Keratinocyte (primary cell): Measurements from ENCODE around the gene SLC37A3. TPM values are rescaled to one million over a fixed set of nuclear protein-coding genes. Genes with fewer than 3 reads are reported as not detected.

Experiments
- DNase-seq: peaks from one replicate; pipeline ENCODE4 v3.0.0-alpha.2; 2011; ENCODE audit warnings: low read depth, missing footprints, low spot score
- FAIRE-seq: peaks from 2 replicates; lab custom pipeline; 2011; peaks lifted over from hg19 to GRCh38; lab: Jason Lieb, UNC
- H2AFZ ChIP-seq: 2 replicates; pipeline ENCODE4 v1.6.0; 2012; ENCODE audit warnings: low read length, control low read depth, inconsistent platforms; ENCODE audit not compliant: control insufficient read depth
- H3K27ac ChIP-seq: 2 replicates; pipeline ENCODE4 v1.5.1; 2011; ENCODE audit warnings: low read length; ENCODE audit not compliant: control insufficient read depth, insufficient read depth
- H3K27me3 ChIP-seq: 3 replicates; pipeline ENCODE4 v1.6.0; 2011; ENCODE audit warnings: low read length; ENCODE audit not compliant: control insufficient read depth, insufficient read depth; ENCODE audit errors: extremely low read depth
- H3K36me3 ChIP-seq, 2 experiments: 2 replicates in 1 of 2; 3 replicates in 1 of 2; pipeline ENCODE4 v1.5.1; 2011; ENCODE audit warnings: low read length in 2 of 2, mild to moderate bottlenecking in 1 of 2; ENCODE audit not compliant: control insufficient read depth in 2 of 2, insufficient read depth in 2 of 2; ENCODE audit errors: extremely low read depth in 1 of 2
- H3K4me1 ChIP-seq: 3 replicates; pipeline ENCODE4 v1.5.1; 2011; ENCODE audit warnings: low read length; ENCODE audit not compliant: control insufficient read depth, insufficient read depth; ENCODE audit errors: extremely low read depth
- H3K4me2 ChIP-seq: 3 replicates; pipeline ENCODE4 v1.6.0; 2011; ENCODE audit warnings: low read depth, low read length; ENCODE audit not compliant: control insufficient read depth, insufficient read depth; ENCODE audit errors: extremely low read depth
- H3K4me3 ChIP-seq, 3 experiments: fragments of 200-600 bp in 1 of 3; sonication (generic) in 1 of 3; 2 replicates in 2 of 3; 3 replicates in 1 of 3; pipeline ENCODE4 v1.5.1; 2011 to 2016; ENCODE audit warnings: low read length in 3 of 3, mild to moderate bottlenecking in 3 of 3, control low read depth in 2 of 3, inconsistent platforms in 1 of 3, low read depth in 1 of 3, mixed read lengths in 1 of 3, mixed run types in 1 of 3, moderate library complexity in 1 of 3; ENCODE audit not compliant: control insufficient read depth in 2 of 3, insufficient read depth in 2 of 3; ENCODE audit errors: extremely low read depth in 1 of 3
- H3K79me2 ChIP-seq: 2 replicates; pipeline ENCODE4 v1.6.0; 2012; ENCODE audit warnings: low read length; ENCODE audit not compliant: control insufficient read depth, insufficient read depth
- H3K9ac ChIP-seq: 3 replicates; pipeline ENCODE4 v1.6.0; 2011; ENCODE audit warnings: low read length; ENCODE audit not compliant: control insufficient read depth, insufficient read depth; ENCODE audit errors: extremely low read depth
- H3K9me1 ChIP-seq: 3 replicates; pipeline ENCODE4 v1.6.0; 2011; ENCODE audit warnings: low read length; ENCODE audit not compliant: control insufficient read depth, insufficient read depth; ENCODE audit errors: extremely low read depth
- H3K9me3 ChIP-seq: 2 replicates; pipeline ENCODE4 v1.5.1; 2012; ENCODE audit warnings: low read depth, low read length; ENCODE audit not compliant: control insufficient read depth
- H4K20me1 ChIP-seq: 3 replicates; pipeline ENCODE4 v1.6.0; 2011; ENCODE audit warnings: low read length; ENCODE audit not compliant: control insufficient read depth, insufficient read depth; ENCODE audit errors: extremely low read depth
- CTCF ChIP-seq, 3 experiments: IDR thresholded peaks in 1 of 3; conservative IDR thresholded peaks in 1 of 3; optimal IDR thresholded peaks in 1 of 3; 2 replicates in 2 of 3; 3 replicates in 1 of 3; pipeline versions ENCODE3 to v1.5.1; 2011; ENCODE audit warnings: low read length in 3 of 3, mild to moderate bottlenecking in 3 of 3, moderate library complexity in 2 of 3, control low read depth in 1 of 3, inconsistent platforms in 1 of 3; ENCODE audit not compliant: insufficient read depth in 2 of 3; ENCODE audit errors: extremely low read depth in 1 of 3
- EZH2 ChIP-seq: IDR thresholded peaks from one replicate; pipeline ENCODE4 v1.6.1; 2012; ENCODE audit warnings: inconsistent platforms, mild to moderate bottlenecking, low read length, moderate library complexity
- dilution Hi-C: fragments of 300-500 bp; cut with MboI; formaldehyde crosslinking; loops from one replicate; pipeline ENCODE4 v1.7.0; 2020; ENCODE audit warnings: low sequenced_read_pairs; ENCODE audit not compliant: extremely low pct_ligation_motif_present
- polyA plus RNA-seq, 5 experiments: library from polyadenylated mRNA; depleted of rRNA in 3 of 5; stranded (reverse) in 3 of 5; stranded (forward) in 1 of 5; unstranded in 1 of 5; fragments of >200 nt; gene quantifications; 1 replicate in 1 of 5; 2 replicates in 3 of 5; 3 replicates in 1 of 5; pipeline versions ENCODE4 v1.2.1 to v1.2.3, GENCODE V29; 2011 to 2012; ENCODE audit warnings: missing spikeins in 2 of 5, low read depth in 1 of 5, low replicate concordance in 1 of 5

The SLC37A3 gene
- polyA plus RNA-seq, 1 donor (not counting 4 experiments of a cell fraction or from before 2014, with no cell fraction given), result 51.4 TPM

- no peak overlapping the region for H3K27ac ChIP-seq
- H2AFZ ChIP-seq, result peak overlapping the region; percentile 58
- no peak overlapping the region for H3K4me3 ChIP-seq
These were observed 72.0 kb downstream of the SLC37A3 start for GRCh38 chr7:140326116-140326928.

GRCh38 chr7:140325600-140325999 is 72.7 kb downstream of the SLC37A3 start:
- Histone ChIP-seq H3K27me3 (no peaks in the 10 kb centered on the region), H4K20me1 (no peaks in the 10 kb centered on the region), H3K4me1 (no peaks in the 10 kb centered on the region), H3K4me3 (no peak overlapping the region), H3K9ac (no peak overlapping the region), H3K79me2 (no peaks in the 10 kb centered on the region), H3K4me2 (no peak overlapping the region), H3K36me3 (no peaks in the 10 kb centered on the region), H3K9me3 (no peaks in the 10 kb centered on the region), H3K9me1 (no peaks in the 10 kb centered on the region), H3K27ac (no peak overlapping the region), H2AFZ (no peak overlapping the region)
- FAIRE-seq (no peak), DNase-seq (no peak)
- no peak for TF ChIP-seq CTCF (optimal IDR thresholded peaks at IDR 0.05 in 1 of 3, IDR thresholded peaks at IDR 0.05 in 1 of 3, conservative IDR thresholded peaks at IDR 0.05 in 1 of 3; ENCODE audit: extremely low read depth in 1 of 3, insufficient read depth in 2 of 3, low read length in 3 of 3)
- no peak for TF ChIP-seq EZH2
- dilution Hi-C loops, result no loop called here

More at GRCh38 chr7:140326116-140326928, 72.0 kb downstream of the SLC37A3 start:
- Histone ChIP-seq H3K9ac (peak overlapping the region; percentile 13), H3K4me1 (no peaks in the 10 kb centered on the region), H4K20me1 (no peaks in the 10 kb centered on the region), H3K27me3 (no peaks in the 10 kb centered on the region), H3K4me2 (peak overlapping the region; percentile 52), H3K36me3 (no peaks in the 10 kb centered on the region), H3K9me3 (no peaks in the 10 kb centered on the region), H3K9me1 (no peaks in the 10 kb centered on the region), H3K79me2 (no peaks in the 10 kb centered on the region)
- TF ChIP-seq CTCF (optimal IDR thresholded peaks at IDR 0.05 in 1 of 3, IDR thresholded peaks at IDR 0.05 in 1 of 3, conservative IDR thresholded peaks at IDR 0.05 in 1 of 3; ENCODE audit: extremely low read depth in 1 of 3, insufficient read depth in 2 of 3, low read length in 3 of 3) (peak; percentile 82 to 90 (median 84)), EZH2 (no peak)
- dilution Hi-C loops, result no loop called here
- peak; percentile 56 for FAIRE-seq
- no peak for DNase-seq
